GM12864 (cell line): ENCODE data around the gene GTSE1.
A peak's percentile ranks its signal among the peaks of the same experiment; 100 is the strongest.

Experiments
- DNase-seq: peaks from one replicate; pipeline ENCODE4 v3.0.0-alpha.2; 2011; ENCODE audit warnings: low read depth
- H3K4me3 ChIP-seq: 2 replicates; pipeline ENCODE4 v1.5.1; 2011; ENCODE audit warnings: mild to moderate bottlenecking, low read depth, low read length, control low read depth
- CTCF ChIP-seq: IDR thresholded peaks from 2 replicates; pipeline ENCODE4 v1.5.1; 2011; ENCODE audit warnings: low read depth, mild to moderate bottlenecking, moderate library complexity, low read length, control low read depth, inconsistent platforms; ENCODE audit errors: missing control alignments

GTSE1 gene

GRCh38 chr22:46290843-46291785 lies 5.6 kb upstream of the GTSE1 start:
- DNase-seq, result no peak
- TF ChIP-seq CTCF, result no peak
- no peak overlapping the region for H3K4me3 ChIP-seq

DNA sequence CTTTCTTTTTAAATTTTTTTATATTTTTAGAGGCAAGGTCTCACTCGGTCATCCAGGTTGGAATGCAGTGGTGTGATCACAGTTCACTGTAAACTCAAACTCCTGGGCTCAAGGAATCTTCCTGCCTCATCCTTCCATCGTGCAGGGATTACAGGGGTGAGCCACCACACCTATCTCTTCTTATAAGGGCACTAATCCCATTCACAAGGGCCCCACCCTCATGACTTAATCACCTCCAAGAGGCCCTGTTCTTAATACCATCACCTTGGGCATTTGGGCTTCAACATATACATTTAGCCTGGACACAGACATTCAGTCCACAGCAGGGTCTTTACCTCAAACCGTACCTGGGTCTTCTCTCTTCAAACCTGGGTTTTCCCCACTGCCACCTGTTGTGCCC lies 4.5 kb upstream of the GTSE1 start:
- TF ChIP-seq CTCF, result no peak
- DNase-seq, result no peak

DNA sequence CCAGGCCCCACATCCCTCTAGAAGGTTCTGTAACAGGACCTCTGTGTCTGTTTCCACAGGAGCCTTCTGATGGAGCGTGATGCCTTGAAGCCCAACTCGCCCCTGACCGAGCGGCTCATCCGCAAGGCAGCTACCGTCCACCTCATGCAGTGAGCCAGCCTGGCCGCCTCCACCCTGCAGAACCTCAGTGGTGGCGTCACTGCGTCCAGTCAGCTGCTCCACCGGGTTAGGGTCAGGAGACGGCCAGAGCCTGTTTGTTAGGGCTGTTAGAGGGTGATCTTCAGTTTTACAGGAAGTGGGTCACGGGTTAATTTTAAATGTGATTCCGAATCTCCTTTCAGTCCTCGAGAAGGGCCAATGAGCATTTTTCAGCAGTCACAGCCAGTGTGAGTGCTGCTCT lies 3.9 kb upstream of the GTSE1 start:
- no peak for TF ChIP-seq CTCF
- no peak overlapping the region for H3K4me3 ChIP-seq
- no peak for DNase-seq

More for the DNA sequence above, 4.5 kb upstream of the GTSE1 start:
- H3K4me3 ChIP-seq, result no peak overlapping the region

GRCh38 chr22:46293577-46294260 lies 3.0 kb upstream of the GTSE1 start:
- TF ChIP-seq CTCF, result no peak
- H3K4me3 ChIP-seq, result no peak overlapping the region
- DNase-seq, result no peak

GRCh38 chr22:46294784-46295183 lies 1.9 kb upstream of the GTSE1 start:
- DNase-seq, result no peak
- H3K4me3 ChIP-seq, result no peak overlapping the region
- no peak for TF ChIP-seq CTCF

DNA sequence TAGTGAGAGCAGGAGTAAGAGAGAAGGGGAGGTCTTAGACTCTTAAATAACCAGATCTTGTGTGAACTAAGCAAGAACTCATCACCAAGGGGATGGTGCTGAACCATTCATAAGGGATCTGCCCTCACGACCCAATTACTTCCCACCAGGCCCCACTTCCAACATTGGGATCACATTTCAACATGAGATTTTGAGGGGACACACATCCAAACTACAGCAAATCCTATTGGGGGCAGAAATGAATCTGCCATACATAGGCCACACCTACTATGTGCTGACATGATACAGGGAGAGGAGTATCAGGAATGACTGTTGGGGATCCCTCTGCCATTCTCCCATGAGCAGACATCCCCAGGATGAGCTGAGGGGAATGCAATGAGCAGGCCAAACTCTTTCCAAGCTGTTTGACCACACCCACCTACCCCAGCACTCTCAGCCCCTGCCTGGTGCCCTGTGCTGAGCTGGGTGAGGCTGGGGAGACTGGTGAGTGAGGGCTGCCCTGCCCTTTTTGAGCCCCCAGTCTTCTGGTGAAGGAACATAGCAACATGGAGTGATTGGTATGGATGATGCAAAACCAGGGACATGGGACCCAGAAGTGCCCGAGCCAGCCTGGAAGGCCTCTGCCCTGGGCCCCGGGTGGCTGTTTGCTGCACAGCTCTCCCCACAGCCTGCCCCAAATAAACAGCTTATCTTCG lies 1.2 kb upstream of the GTSE1 start:
- TF ChIP-seq CTCF, result no peak
- H3K4me3 ChIP-seq, result peak overlapping the region; percentile 95
- DNase-seq, result no peak
